Uterus (tissue), 2 donors: ENCODE data around the gene ITPR2.
"Not testable (repeated sequence)": the region's sequence is repeated elsewhere in the genome, so short reads cannot be mapped to it uniquely, and the experiment has no call there.

ENCODE experiments used
- CTCF ChIP-seq, 4 experiments: fragments of 200-600 bp in 2 of 4; fragments of 450-650 bp in 2 of 4; sonication (generic) in 2 of 4; IDR thresholded peaks; one replicate each; pipeline ENCODE4 v1.5.1; 2016 to 2019; ENCODE audit warnings: antibody characterized with exemption in 4 of 4, mild to moderate bottlenecking in 2 of 4, moderate library complexity in 1 of 4
- POLR2A ChIP-seq, 2 donors: fragments of 450-650 bp; IDR thresholded peaks; one replicate each; pipeline ENCODE4 v1.6.1; 2016; ENCODE audit warnings: antibody characterized with exemption in 2 of 2, mild to moderate bottlenecking in 1 of 2, moderate library complexity in 1 of 2

- TF ChIP-seq POLR2A, CTCF (IDR thresholded peaks at IDR 0.05): not testable (repeated sequence)
These were observed 188.6 kb downstream of the ITPR2 start for GRCh38 chr12:26644376-26644775.
